Liver (tissue), 3 donors: ENCODE results near the gene WDR7.

ENCODE experiments used
- ATF3 ChIP-seq: IDR thresholded peaks from 2 replicates; pipeline ENCODE4 v1.6.1; 2016; ENCODE audit warnings: antibody characterized with exemption
- CTCF ChIP-seq: fragments of 150-350 bp; IDR thresholded peaks from 2 replicates; pipeline ENCODE4 v1.5.1; 2017; ENCODE audit warnings: improper control_type of control experiment, low read depth, low read length; ENCODE audit not compliant: missing input control
- EGR1 ChIP-seq, 2 donors: IDR thresholded peaks; 2 replicates each; pipeline ENCODE4 v1.6.1; 2016 to 2018; ENCODE audit warnings: antibody characterized with exemption in 2 of 2, low read depth in 2 of 2
- FOXA1 ChIP-seq: IDR thresholded peaks from 2 replicates; pipeline ENCODE4 v1.6.1; 2016; ENCODE audit warnings: antibody characterized with exemption
- MAX ChIP-seq: IDR thresholded peaks from 2 replicates; pipeline ENCODE4 v1.6.1; 2016; ENCODE audit warnings: antibody characterized with exemption
- NR2F2 ChIP-seq: IDR thresholded peaks from 2 replicates; pipeline ENCODE4 v1.6.1; 2016; ENCODE audit warnings: antibody characterized with exemption
- REST ChIP-seq: IDR thresholded peaks from 2 replicates; pipeline ENCODE4 v1.6.1; 2016; ENCODE audit warnings: antibody characterized with exemption, mild to moderate bottlenecking
- TAF1 ChIP-seq: conservative IDR thresholded peaks from 2 replicates; pipeline ENCODE4 v1.6.1; 2016; ENCODE audit warnings: antibody characterized with exemption, mild to moderate bottlenecking
- YY1 ChIP-seq: IDR thresholded peaks from 2 replicates; pipeline ENCODE4 v1.6.1; 2016; ENCODE audit warnings: antibody characterized with exemption, mild to moderate bottlenecking
- donor health status: healthy.
- donor health status: healthy.

- peak; percentile 21 for TF ChIP-seq CTCF
- TF ChIP-seq ATF3 = no peak
- no peak for TF ChIP-seq EGR1 (IDR thresholded peaks at IDR 0.05; ENCODE audit: low read depth in 2 of 2)
- TF ChIP-seq YY1 = no peak
- TF ChIP-seq TAF1 = no peak
- no peak for TF ChIP-seq FOXA1
- TF ChIP-seq MAX = no peak
- TF ChIP-seq REST = no peak
- TF ChIP-seq NR2F2 = no peak
Measured at GRCh38 chr18:56645415-56646016, 5.6 kb upstream of the WDR7 start.
